Adrenal gland (tissue), 12 donors: ENCODE results near the gene SERPINA5. TPM values are rescaled to one million over a fixed set of nuclear protein-coding genes. Genes with fewer than 3 reads are reported as not detected.
"Not testable (repeated sequence)": the region's sequence is repeated elsewhere in the genome, so short reads cannot be mapped to it uniquely, and the experiment has no call there.

ENCODE experiments used
- DNase-seq, 7 donors: peaks; one replicate each; pipeline ENCODE4 v3.0.0-alpha.2; 2019 to 2020
- H3K27ac ChIP-seq, 5 donors: fragments of 200-600 bp; sonication (generic) in 4 of 5; 1 replicate in 3 of 5; 2 replicates in 2 of 5; pipeline versions ENCODE4 v1.5.1 to v1.8.0; 2016 to 2020; ENCODE audit warnings: mild to moderate bottlenecking in 1 of 5
- H3K27me3 ChIP-seq: fragments of 200-600 bp; 2 replicates; pipeline ENCODE4 v1.8.0; 2021
- H3K36me3 ChIP-seq, 2 donors: fragments of 200-600 bp; replicated peaks in 1 of 2; 1 replicate in 1 of 2; 2 replicates in 1 of 2; pipeline versions ENCODE4 v1.5.1 to v1.8.0; 2018 to 2022
- H3K4me1 ChIP-seq, 2 donors: fragments of 200-600 bp; replicated peaks in 1 of 2; 1 replicate in 1 of 2; 2 replicates in 1 of 2; pipeline versions ENCODE4 v1.5.1 to v1.8.0; 2018 to 2021
- H3K4me3 ChIP-seq, 4 donors: fragments of 200-600 bp; sonication (generic) in 3 of 4; one replicate each; pipeline ENCODE4 v1.5.1; 2016 to 2018
- H3K9me3 ChIP-seq, 3 donors: fragments of 200-600 bp; sonication (generic) in 1 of 3; replicated peaks in 1 of 3; 1 replicate in 2 of 3; 2 replicates in 1 of 3; pipeline versions ENCODE4 v1.5.1 to v1.8.0; 2016 to 2021
- CTCF ChIP-seq, 6 experiments: fragments of 450-650 bp in 4 of 6; fragments of 200-600 bp in 2 of 6; sonication (generic) in 1 of 6; IDR thresholded peaks; 1 replicate in 5 of 6; 2 replicates in 1 of 6; pipeline versions ENCODE4 v1.5.1 to v1.8.0; 2016 to 2021; ENCODE audit warnings: antibody characterized with exemption in 6 of 6, mild to moderate bottlenecking in 2 of 6, moderate library complexity in 1 of 6
- POLR2A ChIP-seq, 2 donors: fragments of 450-650 bp; IDR thresholded peaks; one replicate each; pipeline ENCODE4 v1.6.1; 2017; ENCODE audit warnings: antibody characterized with exemption in 2 of 2, mild to moderate bottlenecking in 2 of 2, moderate library complexity in 1 of 2
- WGBS, 4 donors: extraction: QIAGEN DNeasy Blood & Tissue Kit in 2 of 4; methylation state at CpG; one replicate each; pipeline versions ENCODE4 v1.1.5 to v1.1.7; 2013 to 2017; 5-methylcytosine and 5-hydroxymethylcytosine counted together
- intact Hi-C, 2 donors: fragments of 100-400 bp; cut with DNase I; formaldehyde crosslinking; loops; one replicate each; pipeline versions ENCODE4 v1.14.1 to v1.15.0; 2022 to 2023
- polyA plus RNA-seq, 3 donors: library from polyadenylated mRNA; stranded (reverse); fragments of 200-250 nt in 2 of 3; fragments of 350-450 nt in 1 of 3; fragmentation: Illumina TruSeq in 1 of 3; extraction: RNeasy Lipid Tissue Mini Kit (QIAGEN cat#74804) in 1 of 3; gene quantifications; one replicate each; pipeline ENCODE4 v1.2.3, GENCODE V29; 2013 to 2014
- total RNA-seq, 9 donors: library from RNA; depleted of rRNA in 4 of 9; stranded (reverse); fragments of >200 nt in 4 of 9; fragments of 120-200 nt in 1 of 9; fragmentation: NEBNext Ultra II Directional in 1 of 9; extraction: Animal tissue kit (Norgen Biotek cat#: 25700) in 1 of 9; gene quantifications; one replicate each; pipeline versions ENCODE4 v1.1.0 to v1.2.4, GENCODE V29; 2013 to 2023
- donor health status: healthy with polysubstance abuse.
- donor health status: Bipolar disorder and iron deficiency.
- donor health status: DM: yes; HTN: yes; CAD: no.
- donor health status: DM: no; HTN: no; CAD: no.
- donor health status: DM: no; HTN: no; CAD: no.
- donor health status: DM: yes; HTN: yes; CAD: no.

Gene SERPINA5
- total and polyA plus RNA-seq, 12 donors = 83.6 to 1,055 (median 515) TPM

- 63 to 98% (median 93%) methylated on average over 5 of the region's 5 CpGs for WGBS, 4 donors
- Histone ChIP-seq H3K4me3 (no peak overlapping the region), H3K9me3 (no peaks in the 10 kb centered on the region), H3K4me1 (peaks cover 39 to 43% of the 10 kb centered on the region in 2 donors), H3K27me3 (no peaks in the 10 kb centered on the region), H3K36me3 (no peaks in the 10 kb centered on the region), H3K27ac (peak overlapping the region in 4 of 5 donors; percentile 85 to 96 (median 90))
- TF ChIP-seq POLR2A (IDR thresholded peaks at IDR 0.05) (no peak), CTCF (IDR thresholded peaks at IDR 0.05) (no peak)
- intact Hi-C loops = no loop called here
- DNase-seq = no peak
Measured at GRCh38 chr14:94602722-94603121, 21.5 kb downstream of the SERPINA5 start.

DNA sequence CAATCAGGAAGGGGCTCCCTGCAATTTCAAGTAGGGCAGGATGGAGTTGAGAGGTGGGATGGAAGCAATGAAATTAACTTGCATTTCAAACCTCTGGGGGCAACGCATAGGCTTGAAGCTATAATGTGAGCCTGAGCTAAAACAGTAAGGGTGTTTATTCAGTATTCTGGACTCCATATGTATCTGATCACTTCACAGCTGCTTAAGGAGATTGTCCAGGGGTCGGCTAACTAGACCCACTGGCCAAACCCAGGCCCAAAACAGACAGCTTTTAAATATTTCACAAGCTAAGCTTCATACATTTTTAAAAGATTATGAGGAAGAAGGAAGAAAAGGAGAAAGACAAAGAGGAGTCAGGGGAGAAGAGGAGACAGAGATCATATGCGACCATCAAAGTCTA is 24.1 kb downstream of the SERPINA5 start:
- Histone ChIP-seq H3K9me3 (no peaks in the 10 kb centered on the region), H3K36me3 (no peaks in the 10 kb centered on the region), H3K27ac (no peak overlapping the region), H3K4me3 (no peak overlapping the region), H3K27me3 (no peaks in the 10 kb centered on the region), H3K4me1 (peaks cover 19 to 23% of the 10 kb centered on the region in 2 donors)
- no peak for DNase-seq
- intact Hi-C loops = no loop called here
- no peak for TF ChIP-seq CTCF (IDR thresholded peaks at IDR 0.05)
- TF ChIP-seq POLR2A (IDR thresholded peaks at IDR 0.05) = no peak
- WGBS, 4 donors = 71 to 93% (median 84%) methylated on average over 3 of the region's 3 CpGs

DNA sequence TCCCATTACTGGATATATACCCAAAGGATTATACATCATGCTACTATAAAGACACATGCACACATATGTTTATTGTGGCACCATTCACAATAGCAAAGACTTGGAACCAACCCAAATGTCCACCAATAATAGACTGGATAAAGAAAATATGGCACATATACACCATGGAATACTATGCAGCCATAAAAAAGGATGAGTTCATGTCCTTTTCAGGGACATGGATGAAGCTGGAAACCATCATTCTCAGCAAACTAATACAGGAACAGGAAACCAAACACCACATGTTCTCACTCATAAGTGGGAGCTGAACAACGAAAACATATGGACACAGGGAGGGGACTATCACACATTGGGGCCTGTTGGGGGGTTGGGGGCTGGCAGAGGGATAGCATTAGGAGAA is 27.7 kb downstream of the SERPINA5 start:
- H3K4me3 ChIP-seq, intact Hi-C loops, DNase-seq, H3K9me3 ChIP-seq, H3K27ac ChIP-seq, H3K27me3 ChIP-seq, H3K36me3 ChIP-seq, H3K4me1 ChIP-seq: not testable (repeated sequence)
- 75 to 90% (median 89%) methylated on average over 1 of the region's 1 CpG for WGBS, 4 donors

GRCh38 chr14:94611179-94611578 is 30.0 kb downstream of the SERPINA5 start:
- intact Hi-C loops = no loop called here
- TF ChIP-seq CTCF (IDR thresholded peaks at IDR 0.05) = no peak
- TF ChIP-seq POLR2A (IDR thresholded peaks at IDR 0.05) = no peak
- DNase-seq = peak in 1 of 7 donors; percentile 9
- no peaks in the 10 kb centered on the region for H3K27me3 ChIP-seq
- 82 to 98% (median 94%) methylated on average over 4 to 5 of the region's 5 CpGs for WGBS, 4 donors
- peak overlapping the region in 2 of 5 donors; percentile 38 for H3K27ac ChIP-seq
- peaks cover 0 to 3% of the 10 kb centered on the region in 2 donors for H3K4me1 ChIP-seq
- H3K9me3 ChIP-seq = no peaks in the 10 kb centered on the region
- no peaks in the 10 kb centered on the region for H3K36me3 ChIP-seq
- H3K4me3 ChIP-seq = no peak overlapping the region

DNA sequence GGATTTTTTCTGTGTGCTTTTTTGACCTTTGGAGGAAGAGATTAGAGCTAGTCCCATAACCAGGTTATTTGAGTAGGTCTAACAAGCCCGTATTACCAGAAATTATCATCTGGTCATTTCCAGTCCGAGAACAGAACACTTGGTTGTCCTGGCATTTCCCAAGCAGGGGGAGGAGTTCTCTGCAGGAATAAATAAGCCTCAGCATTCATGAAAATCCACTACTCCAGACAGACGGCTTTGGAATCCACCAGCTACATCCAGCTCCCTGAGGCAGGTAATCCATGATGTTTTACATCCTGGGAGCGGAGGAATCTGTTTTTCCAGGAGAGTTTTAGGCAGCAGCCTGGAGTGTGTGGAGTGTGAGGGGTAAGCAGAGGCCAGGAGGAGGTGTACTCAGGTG is 30.9 kb downstream of the SERPINA5 start, which contains the start of gene SERPINA3:
SERPINA3 (plus strand) TSS at position 218 of the 400 bp plus-strand sequence. CDS start 2,051 bp downstream, outside the sequence.
- 64 to 74% (median 71%) methylated on average over 4 of the region's 4 CpGs for WGBS, 4 donors
- intact Hi-C loops = no loop called here
- peaks cover 0 to 3% of the 10 kb centered on the region in 2 donors for H3K4me1 ChIP-seq
- H3K36me3 ChIP-seq = no peaks in the 10 kb centered on the region
- H3K27ac ChIP-seq = peak within 1 kb of the TSS in 1 of 5 donors; percentile 58
- DNase-seq = peak in 1 of 7 donors; percentile 12
- no peaks in the 10 kb centered on the region for H3K27me3 ChIP-seq
- peaks cover 0 to under 1% (median 0%) of the 10 kb centered on the region in 3 donors for H3K9me3 ChIP-seq
- H3K4me3 ChIP-seq = no peak within 1 kb of the TSS
- no peak for TF ChIP-seq CTCF (IDR thresholded peaks at IDR 0.05)
- TF ChIP-seq POLR2A (IDR thresholded peaks at IDR 0.05) = no peak
